Stimulated activated CD4-positive, alpha-beta T cell treated with anti-CD3 and anti-CD28 coated beads, Interleukin-2, amount 100 ng/mL, for 24 hours (primary cell): Measurements from ENCODE around the gene ZNF581.

Source experiments
- DNase-seq, 2 donors: peaks; one replicate each; pipeline ENCODE4 v3.0.0-alpha.2; 2020

The ZNF581 gene

GRCh38 chr19:55611983-55612645, 31.3 kb upstream of the ZNF581 start:
- no peak for DNase-seq

- no peak for DNase-seq
Observed at GRCh38 chr19:55613396-55613795, 30.1 kb upstream of the ZNF581 start.

DNA sequence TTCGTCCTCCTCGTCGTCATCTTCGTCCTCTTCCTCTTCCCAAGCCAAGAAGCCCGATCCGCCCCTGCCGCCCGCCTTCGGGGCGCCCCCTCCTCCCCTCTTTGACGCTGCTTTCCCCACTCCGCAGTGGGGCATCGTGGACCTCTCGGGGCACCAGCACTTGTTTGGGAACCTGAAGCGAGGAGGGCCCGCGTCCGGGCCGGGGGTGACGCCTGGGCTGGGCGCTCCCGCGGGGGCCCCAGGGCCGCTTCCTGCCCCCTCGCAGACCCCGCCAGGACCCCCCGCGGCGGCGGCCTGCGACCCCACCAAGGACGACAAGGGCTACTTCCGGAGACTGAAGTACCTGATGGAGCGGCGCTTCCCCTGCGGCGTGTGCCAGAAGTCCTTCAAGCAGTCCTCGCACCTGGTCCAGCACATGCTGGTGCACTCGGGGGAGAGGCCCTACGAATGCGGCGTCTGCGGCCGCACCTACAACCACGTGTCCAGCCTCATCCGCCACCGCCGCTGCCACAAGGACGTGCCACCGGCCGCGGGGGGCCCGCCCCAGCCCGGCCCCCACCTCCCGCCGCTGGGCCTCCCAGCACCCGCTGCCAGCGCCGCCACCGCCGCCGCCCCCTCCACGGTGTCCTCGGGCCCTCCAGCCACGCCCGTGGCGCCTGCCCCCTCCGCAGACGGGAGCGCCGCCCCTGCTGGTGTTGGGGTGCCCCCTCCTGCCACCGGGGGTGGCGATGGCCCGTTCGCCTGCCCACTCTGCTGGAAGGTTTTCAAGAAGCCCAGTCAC, 29.3 kb upstream of the ZNF581 start:
- DNase-seq, result no peak

- DNase-seq, result no peak
Observed at GRCh38 chr19:55614711-55615542, 28.5 kb upstream of the ZNF581 start.

GRCh38 chr19:55615543-55616394, 27.7 kb upstream of the ZNF581 start:
- DNase-seq, result no peak

GRCh38 chr19:55616395-55616875, 27.0 kb upstream of the ZNF581 start:
- no peak for DNase-seq

- no peak for DNase-seq
Observed at GRCh38 chr19:55617426-55617825, 26.0 kb upstream of the ZNF581 start.

- no peak for DNase-seq
Observed at GRCh38 chr19:55618426-55618825, 25.0 kb upstream of the ZNF581 start.

- DNase-seq, result no peak
Observed at GRCh38 chr19:55619286-55619685, 24.2 kb upstream of the ZNF581 start.

DNA sequence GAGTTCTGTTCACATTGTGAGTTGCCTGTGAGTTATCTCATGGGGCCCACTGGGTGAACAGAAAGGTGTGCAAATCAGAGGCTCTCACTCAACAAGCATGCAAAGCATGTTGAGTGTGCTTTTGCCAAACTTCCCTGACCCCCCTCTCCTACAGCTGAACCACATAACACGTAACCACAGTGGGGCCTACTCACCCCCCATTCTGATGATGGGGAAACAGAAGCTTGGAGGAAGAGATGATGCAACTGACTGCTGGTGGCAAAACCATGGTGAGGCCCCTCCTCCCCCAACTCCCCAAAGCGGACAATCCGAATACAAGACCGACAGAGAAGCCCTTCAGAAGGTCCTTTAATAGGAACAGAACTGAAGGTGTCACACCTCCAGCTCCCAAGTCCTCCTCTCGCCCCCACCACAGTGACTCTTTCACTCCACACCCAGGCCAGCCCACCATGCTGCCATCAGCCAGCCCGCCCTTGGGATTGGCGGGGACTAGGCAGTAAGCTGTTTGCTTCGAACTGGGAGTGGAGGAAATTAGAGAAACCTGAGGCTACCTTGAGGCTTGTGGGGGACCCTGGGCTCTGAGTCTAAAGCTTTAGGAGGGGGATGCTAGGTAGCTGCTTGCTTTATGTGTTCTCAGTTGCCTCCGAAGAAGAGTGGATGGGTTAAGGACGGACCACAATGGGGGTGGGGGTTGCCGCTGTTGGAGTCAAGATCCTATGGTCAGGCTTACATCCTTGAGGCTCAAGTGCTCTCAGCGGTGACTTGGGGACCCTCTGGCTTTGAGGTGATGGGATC, 22.8 kb upstream of the ZNF581 start:
- DNase-seq, result no peak

DNA sequence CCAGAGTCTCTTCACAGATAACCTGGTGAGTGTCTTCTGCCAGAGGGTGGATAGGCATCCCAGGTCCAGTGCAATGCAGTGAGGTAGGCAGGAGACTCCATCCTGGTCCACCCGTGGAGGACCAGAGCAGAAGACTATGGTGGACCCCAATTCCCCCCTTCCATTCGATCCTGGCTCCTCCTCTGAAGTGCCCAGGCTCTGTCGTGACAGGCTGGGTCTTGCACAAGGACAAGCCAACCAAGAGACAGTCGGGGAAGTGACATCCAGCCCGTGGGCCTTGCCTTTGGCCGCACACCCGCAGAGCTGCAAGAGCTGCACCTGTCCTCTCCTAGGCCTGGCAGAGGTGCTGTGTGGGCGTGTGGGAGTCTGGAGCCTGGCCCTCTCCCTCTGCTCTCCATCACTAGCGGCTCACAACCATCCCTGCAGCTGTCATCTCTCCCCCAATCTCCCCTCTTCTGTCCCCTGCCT, 22.2 kb upstream of the ZNF581 start:
- DNase-seq, result no peak

- no peak for DNase-seq
Observed at GRCh38 chr19:55621673-55622231, 21.7 kb upstream of the ZNF581 start.

- DNase-seq, result no peak
Observed at GRCh38 chr19:55622242-55622969, 21.0 kb upstream of the ZNF581 start.

- DNase-seq, result no peak
Observed at GRCh38 chr19:55623130-55623529, 20.3 kb upstream of the ZNF581 start.

DNA sequence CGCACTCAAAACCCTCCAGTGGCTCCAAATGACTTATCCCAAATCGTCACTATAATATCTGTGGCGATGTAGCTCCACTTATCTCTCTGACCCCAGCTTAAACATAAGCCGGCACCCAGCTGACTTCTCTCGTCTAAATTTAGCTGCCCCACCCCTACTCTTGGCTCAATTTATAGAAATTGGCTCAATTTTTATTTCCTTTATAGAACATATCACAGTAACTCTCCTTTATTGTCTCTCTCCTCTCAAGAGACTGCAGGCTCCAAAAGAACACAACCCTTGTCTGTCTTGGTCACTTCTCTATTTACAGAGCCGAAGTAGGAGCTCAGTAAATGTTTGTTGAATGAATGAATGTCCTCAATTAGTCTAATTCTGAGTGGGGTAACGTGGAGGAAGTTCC, 19.9 kb upstream of the ZNF581 start:
- DNase-seq, result no peak

- peak; percentile 94 to 95 for DNase-seq
Observed at GRCh38 chr19:55624109-55625003, 19.1 kb upstream of the ZNF581 start, which contains the start of gene ZNF784. TSS of gene ZNF784 (minus strand) at chr19:55624566. CDS start at chr19:55624561, 5 bp downstream.

DNA sequence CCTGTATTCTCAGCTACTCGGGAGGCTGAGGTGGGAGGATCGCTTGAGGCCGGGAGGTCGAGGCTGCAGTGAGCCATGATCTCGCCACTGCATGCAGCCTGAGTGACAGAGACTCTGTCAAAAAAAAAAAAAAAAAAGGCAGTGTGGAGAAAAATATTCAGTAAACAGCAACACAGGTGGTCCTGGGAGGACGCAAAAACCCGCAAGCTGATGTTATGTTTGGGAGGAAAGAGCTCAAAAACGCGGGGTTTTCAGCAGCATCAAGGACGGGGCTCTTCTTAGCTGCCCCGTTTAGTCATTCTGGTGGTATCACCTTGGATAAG, 18.5 kb upstream of the ZNF581 start:
- DNase-seq, result no peak

DNA sequence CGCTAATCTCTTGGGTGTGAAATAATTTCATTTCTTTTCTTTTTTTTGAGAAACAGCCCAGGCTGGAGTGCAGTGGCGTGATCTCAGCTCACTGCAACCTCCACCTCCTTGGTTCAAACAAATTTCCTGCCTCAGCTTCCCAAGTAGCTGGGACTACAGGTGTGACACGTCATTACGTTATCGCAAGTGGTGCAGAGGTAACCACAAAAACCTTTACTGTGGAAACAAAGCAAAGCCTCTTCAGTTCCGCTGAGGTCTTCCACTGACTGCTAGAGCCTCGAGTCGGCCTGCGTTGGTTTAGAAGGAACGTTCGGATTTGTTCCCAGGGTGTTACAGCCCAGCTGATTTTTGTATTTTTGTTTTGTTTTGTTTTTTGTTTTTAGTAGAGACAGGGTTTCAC, 17.1 kb upstream of the ZNF581 start:
- peak; percentile 42 to 55 for DNase-seq

DNA sequence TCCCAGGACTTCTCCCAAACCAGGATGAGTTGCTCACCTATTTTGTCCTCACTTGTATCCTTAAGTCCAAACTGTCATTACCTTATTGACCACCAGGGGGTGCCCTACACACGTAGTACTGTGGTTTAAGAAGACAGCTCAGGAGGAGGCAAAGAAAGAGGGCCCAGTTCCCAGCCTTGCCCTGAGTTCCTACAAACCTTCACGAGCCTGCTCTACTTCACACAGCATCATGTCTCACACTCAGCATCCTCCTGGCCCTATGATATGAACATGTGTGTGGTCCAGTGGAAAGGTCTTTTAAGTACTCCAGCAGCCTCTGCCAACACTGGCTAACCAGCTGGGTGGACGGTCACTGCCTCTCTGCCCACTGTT, 11.0 kb upstream of the ZNF581 start:
- peak; percentile 84 to 93 for DNase-seq
